ENCODE measurements around the gene C16orf78.

DNA sequence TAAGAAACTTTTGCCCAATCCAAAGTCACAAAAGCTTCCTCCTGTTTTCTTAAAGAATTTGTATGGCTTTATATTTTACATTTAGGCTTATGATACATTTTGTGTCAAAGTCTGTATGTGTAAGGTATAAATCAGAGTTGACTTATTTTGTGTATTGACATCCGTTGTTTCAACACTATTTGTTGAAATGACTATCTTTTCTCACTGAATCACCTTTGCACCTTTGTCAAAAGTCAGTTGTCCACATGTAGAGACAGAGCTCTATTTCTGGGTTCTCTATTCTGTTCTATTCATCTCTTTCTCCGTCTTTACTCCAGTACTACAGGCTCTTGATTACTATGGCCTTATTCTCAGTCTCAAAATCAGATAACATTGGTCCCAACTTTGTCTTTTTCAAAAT lies 73.2 kb downstream of the C16orf78 start:
- TF ChIP-seq, protein P1, sequence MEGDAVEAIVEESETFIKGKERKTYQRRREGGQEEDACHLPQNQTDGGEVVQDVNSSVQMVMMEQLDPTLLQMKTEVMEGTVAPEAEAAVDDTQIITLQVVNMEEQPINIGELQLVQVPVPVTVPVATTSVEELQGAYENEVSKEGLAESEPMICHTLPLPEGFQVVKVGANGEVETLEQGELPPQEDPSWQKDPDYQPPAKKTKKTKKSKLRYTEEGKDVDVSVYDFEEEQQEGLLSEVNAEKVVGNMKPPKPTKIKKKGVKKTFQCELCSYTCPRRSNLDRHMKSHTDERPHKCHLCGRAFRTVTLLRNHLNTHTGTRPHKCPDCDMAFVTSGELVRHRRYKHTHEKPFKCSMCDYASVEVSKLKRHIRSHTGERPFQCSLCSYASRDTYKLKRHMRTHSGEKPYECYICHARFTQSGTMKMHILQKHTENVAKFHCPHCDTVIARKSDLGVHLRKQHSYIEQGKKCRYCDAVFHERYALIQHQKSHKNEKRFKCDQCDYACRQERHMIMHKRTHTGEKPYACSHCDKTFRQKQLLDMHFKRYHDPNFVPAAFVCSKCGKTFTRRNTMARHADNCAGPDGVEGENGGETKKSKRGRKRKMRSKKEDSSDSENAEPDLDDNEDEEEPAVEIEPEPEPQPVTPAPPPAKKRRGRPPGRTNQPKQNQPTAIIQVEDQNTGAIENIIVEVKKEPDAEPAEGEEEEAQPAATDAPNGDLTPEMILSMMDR (IDR thresholded peaks at IDR 0.05) = no peak
- TF ChIP-seq POLR2A (IDR thresholded peaks at IDR 0.05) (no peak), POLR2AphosphoS5 (IDR thresholded peaks at IDR 0.05) (no peak)
